Activated effector memory CD4-positive, alpha-beta T cell treated with Interleukin-2 at 50 U/mL for 16 hours (primary cell): ENCODE data around the gene GIGYF1.
"Not testable (repeated sequence)": the region's sequence is repeated elsewhere in the genome, so short reads cannot be mapped to it uniquely, and the experiment has no call there.

ENCODE experiments used
- DNase-seq: peaks from one replicate; pipeline ENCODE4 v3.0.0-alpha.2; 2020

GIGYF1 gene, protein sequence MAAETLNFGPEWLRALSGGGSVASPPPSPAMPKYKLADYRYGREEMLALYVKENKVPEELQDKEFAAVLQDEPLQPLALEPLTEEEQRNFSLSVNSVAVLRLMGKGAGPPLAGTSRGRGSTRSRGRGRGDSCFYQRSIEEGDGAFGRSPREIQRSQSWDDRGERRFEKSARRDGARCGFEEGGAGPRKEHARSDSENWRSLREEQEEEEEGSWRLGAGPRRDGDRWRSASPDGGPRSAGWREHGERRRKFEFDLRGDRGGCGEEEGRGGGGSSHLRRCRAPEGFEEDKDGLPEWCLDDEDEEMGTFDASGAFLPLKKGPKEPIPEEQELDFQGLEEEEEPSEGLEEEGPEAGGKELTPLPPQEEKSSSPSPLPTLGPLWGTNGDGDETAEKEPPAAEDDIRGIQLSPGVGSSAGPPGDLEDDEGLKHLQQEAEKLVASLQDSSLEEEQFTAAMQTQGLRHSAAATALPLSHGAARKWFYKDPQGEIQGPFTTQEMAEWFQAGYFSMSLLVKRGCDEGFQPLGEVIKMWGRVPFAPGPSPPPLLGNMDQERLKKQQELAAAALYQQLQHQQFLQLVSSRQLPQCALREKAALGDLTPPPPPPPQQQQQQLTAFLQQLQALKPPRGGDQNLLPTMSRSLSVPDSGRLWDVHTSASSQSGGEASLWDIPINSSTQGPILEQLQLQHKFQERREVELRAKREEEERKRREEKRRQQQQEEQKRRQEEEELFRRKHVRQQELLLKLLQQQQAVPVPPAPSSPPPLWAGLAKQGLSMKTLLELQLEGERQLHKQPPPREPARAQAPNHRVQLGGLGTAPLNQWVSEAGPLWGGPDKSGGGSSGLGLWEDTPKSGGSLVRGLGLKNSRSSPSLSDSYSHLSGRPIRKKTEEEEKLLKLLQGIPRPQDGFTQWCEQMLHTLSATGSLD (N-terminal part only)

GRCh38 chr7:100694098-100694745 is at the start of gene GIGYF1:
GIGYF1 (minus strand) TSS chr7:100694250; CDS start chr7:100688238, 6,012 bp downstream.
- DNase-seq = peak; percentile 62

DNA sequence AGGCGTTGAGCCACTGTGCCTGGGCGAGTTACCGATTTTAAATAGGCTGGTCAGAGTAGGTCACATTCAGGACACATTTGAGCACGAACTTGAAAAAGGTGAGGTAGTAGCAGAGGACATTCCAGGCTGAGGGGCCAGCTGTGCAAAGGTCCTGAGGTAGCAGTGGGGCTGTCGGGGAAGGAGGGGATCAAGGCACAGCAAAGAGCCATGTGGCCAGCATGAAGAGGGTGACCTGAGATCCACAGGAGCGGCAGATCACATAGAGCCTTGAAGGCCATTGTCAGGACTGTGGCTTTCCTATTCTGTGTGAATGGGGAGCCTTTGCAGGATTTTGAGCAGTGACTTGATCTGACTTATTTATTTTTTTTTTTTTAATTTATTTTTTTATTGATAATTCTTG is 45.9 kb upstream of the GIGYF1 start:
- no peak for DNase-seq

- DNase-seq = no peak
These were observed 42.6 kb upstream of the GIGYF1 start for GRCh38 chr7:100736671-100737070.

DNA sequence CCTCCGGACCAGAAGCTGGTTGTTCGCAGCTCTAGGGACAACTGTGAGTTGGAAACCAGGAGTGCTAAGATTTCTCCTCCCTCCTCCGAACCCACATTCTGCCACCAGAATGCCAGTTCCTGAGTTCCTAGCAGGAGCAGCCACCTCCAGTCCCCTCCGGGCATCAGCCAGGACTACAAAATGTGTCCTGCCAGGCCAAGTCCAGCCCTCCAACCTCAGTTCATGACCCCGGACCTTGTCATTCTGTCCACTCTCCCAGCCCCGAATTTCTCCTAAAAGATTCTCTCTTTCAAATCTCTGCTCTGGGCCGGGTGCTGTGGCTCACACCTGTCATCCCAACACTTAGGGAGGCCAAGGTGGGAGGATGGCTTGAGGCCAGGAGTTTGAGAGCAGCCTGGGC is 41.7 kb upstream of the GIGYF1 start:
- no peak for DNase-seq

DNA sequence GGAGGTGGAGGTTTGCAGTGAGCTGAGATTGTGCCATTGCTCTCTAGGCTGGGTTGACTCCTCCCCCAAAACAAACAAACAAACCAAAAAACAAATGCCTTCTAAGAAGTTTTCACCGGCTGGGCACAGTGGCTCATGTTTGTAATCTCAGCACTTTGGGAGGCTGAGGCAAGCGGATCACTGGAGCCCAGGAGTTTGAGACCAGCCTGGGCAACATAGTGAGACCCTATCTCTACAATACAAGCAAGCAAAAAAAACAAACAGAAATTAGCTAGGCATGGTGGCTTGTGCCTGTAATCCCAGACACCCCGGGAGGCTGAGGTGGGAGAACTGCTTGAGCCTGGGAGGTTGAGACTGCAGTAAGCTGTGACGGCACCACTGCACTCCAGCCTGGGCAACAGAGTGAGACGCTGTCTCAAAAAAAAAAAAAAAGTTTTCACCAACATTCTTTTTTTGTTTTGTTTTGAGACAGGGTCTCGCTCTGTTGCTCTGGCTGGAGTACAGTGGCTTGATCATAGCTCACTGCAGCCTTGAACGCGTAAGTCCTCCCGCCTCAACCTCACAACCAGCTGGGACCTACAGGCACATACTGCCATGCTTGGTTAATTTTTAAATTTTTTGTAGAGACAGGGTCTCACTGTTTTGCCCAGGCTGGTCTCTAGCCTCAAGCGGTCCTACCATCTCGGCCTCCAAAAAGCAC is 38.0 kb upstream of the GIGYF1 start:
- DNase-seq = no peak

GRCh38 chr7:100730136-100730800 is 36.2 kb upstream of the GIGYF1 start:
- no peak for DNase-seq

DNA sequence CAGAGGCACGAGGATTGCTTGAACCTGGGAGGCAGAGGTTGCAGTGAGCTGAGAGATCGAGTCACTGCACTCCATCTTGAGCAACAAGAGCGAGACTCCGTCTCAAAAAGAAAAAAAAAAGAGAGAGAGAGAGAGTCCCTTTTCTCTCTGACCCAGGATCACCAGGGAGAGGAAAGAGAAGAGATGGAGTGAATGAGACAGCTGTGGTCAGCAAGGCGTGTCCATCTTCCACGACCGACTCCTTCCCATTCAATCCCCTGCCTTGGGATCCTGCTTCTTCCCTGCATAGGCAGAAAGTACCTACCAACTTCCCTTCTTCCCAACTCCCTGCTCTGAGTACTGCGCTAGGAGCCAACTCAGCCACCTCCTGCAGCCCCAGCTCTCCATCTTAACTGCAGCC is 34.1 kb upstream of the GIGYF1 start:
- DNase-seq = no peak

GRCh38 chr7:100726996-100727761 is 33.1 kb upstream of the GIGYF1 start:
- DNase-seq = no peak

DNA sequence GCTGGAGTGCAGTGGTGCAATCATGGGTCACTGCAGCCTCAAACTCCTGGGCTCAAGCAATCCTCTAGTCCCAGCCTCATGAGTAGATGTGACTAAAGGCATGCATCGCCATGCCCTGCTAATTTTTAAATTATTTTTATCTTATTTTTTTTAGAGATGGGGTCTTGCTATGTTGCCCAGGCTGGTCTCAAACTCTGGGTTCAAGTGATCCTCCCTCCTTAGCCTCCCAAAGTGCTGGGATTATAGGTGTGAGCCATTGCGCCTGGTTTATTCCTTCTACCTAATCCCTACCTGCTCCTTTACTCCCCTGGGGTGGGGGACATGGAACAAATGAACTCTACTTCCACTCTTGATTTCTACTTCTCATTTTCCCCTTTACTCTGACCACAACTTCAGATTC is 30.3 kb upstream of the GIGYF1 start:
- DNase-seq = not testable (repeated sequence)

DNA sequence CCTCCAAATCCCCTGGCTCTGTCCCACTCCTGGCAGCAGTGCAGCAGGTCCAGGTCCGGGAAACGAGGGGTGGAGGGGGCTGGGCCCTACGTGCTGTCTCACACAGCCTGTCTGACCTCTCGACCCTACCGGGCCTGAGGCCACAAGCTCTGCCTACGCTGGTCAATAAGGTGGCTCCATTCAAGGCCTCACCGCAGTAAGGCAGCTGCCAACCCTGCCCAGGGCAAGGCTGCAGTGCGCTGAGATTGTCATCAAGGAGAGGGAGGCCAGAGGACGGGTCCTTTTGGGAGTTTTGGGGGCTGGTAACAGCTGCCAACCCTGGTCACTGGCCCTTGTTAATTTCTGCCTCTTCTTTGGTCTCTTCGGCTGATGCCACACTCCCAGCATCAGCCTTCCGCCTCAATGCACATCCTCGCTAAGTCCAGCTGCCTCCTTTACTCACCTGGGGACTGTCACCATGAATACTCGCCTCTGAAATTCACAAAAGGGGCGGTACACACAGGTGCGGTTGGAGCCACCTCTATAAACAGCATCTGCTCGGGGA is 29.8 kb upstream of the GIGYF1 start:
- no peak for DNase-seq

DNA sequence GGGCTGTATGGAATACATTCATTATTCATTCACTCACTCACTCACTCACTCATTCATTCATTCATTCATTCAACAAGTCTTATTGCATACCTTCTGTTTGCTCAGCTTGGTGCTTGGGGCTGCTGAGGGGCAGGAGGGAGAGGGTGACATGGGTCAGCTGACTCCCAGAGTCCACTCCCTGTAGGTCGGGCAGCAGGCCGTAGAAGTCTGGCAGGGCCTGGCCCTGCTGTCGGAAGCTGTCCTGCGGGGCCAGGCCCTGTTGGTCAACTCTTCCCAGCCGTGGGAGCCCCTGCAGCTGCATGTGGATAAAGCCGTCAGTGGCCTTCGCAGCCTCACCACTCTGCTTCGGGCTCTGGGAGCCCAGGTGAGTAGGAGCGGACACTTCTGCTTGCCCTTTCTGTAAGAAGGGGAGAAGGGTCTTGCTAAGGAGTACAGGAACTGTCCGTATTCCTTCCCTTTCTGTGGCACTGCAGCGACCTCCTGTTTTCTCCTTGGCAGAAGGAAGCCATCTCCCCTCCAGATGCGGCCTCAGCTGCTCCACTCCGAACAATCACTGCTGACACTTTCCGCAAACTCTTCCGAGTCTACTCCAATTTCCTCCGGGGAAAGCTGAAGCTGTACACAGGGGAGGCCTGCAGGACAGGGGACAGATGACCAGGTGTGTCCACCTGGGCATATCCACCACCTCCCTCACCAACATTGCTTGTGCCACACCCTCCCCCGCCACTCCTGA is 28.6 kb upstream of the GIGYF1 start:
- DNase-seq = no peak

DNA sequence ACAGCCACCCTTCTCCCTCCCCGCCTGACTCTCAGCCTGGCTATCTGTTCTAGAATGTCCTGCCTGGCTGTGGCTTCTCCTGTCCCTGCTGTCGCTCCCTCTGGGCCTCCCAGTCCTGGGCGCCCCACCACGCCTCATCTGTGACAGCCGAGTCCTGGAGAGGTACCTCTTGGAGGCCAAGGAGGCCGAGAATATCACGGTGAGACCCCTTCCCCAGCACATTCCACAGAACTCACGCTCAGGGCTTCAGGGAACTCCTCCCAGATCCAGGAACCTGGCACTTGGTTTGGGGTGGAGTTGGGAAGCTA is 27.4 kb upstream of the GIGYF1 start:
- no peak for DNase-seq

DNA sequence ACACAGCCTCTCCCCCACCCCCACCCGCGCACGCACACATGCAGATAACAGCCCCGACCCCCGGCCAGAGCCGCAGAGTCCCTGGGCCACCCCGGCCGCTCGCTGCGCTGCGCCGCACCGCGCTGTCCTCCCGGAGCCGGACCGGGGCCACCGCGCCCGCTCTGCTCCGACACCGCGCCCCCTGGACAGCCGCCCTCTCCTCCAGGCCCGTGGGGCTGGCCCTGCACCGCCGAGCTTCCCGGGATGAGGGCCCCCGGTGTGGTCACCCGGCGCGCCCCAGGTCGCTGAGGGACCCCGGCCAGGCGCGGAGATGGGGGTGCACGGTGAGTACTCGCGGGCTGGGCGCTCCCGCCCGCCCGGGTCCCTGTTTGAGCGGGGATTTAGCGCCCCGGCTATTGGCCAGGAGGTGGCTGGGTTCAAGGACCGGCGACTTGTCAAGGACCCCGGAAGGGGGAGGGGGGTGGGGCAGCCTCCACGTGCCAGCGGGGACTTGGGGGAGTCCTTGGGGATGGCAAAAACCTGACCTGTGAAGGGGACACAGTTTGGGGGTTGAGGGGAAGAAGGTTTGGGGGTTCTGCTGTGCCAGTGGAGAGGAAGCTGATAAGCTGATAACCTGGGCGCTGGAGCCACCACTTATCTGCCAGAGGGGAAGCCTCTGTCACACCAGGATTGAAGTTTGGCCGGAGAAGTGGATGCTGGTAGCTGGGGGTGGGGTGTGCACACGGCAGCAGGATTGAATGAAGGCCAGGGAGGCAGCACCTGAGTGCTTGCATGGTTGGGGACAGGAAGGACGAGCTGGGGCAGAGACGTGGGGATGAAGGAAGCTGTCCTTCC is 26.8 kb upstream of the GIGYF1 start:
- no peak for DNase-seq

- no peak for DNase-seq
These were observed 26.2 kb upstream of the GIGYF1 start, which contains the start of gene EPO for GRCh38 chr7:100720279-100720670. EPO (plus strand) TSS chr7:100720468; CDS start chr7:100720981, 513 bp downstream.

GRCh38 chr7:100719523-100720278 is 25.7 kb upstream of the GIGYF1 start:
- no peak for DNase-seq

GRCh38 chr7:100717073-100717472 is 23.0 kb upstream of the GIGYF1 start:
- DNase-seq = not testable (repeated sequence)

- DNase-seq = no peak
These were observed 20.7 kb upstream of the GIGYF1 start for GRCh38 chr7:100714725-100715124.

- DNase-seq = no peak
These were observed 17.3 kb upstream of the GIGYF1 start for GRCh38 chr7:100711369-100711768.

- no peak for DNase-seq
These were observed 16.4 kb upstream of the GIGYF1 start for GRCh38 chr7:100710452-100710851.
